ENCODE data around the gene CCNG2.
A peak's percentile ranks its signal among the peaks of the same experiment; 100 is the strongest.

Gene CCNG2

DNA sequence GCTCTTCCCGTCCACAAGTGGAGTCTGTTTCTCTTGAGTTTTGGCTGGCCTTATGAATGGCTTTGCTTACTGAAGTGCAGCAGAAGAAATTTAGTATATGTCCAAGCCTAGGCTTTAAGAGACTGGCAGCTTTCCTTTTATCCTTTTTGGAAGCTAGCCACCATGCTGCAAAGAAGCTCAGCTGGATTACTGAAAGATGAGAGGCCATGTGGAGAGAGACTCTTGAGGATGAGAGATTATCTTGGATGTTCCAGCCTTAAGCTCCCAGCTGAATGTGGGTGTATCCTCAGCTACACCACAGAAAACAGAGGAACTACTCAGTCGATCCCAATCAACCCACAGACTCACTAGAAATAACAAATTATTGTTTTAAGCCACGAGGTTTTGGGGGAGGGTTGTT, 12.5 kb downstream of the CCNG2 start:
- no peak overlapping the region for H4K8ac ChIP-seq (ENCODE audit: low read depth, low read length)
- H2AK5ac ChIP-seq (ENCODE audit: low read length), result no peak overlapping the region
- H3K27ac ChIP-seq (ENCODE audit: low read depth, low read length), result no peak overlapping the region
- no peak overlapping the region for H3K18ac ChIP-seq (ENCODE audit: low read length)
- H3K14ac ChIP-seq (ENCODE audit: low read length), result no peak overlapping the region
- peaks cover 0 to 2% of the 10 kb centered on the region in 2 experiments for H3K4me1 ChIP-seq (ENCODE audit: control insufficient read depth in 1 of 2, insufficient read depth in 2 of 2, low read length in 2 of 2)
- H3K4me2 ChIP-seq (ENCODE audit: low read length), result no peak overlapping the region
- H3K4ac ChIP-seq (ENCODE audit: low read depth, low read length), result no peak overlapping the region
- H2AFZ ChIP-seq (ENCODE audit: insufficient read depth, low read length, poor library complexity), result no peak overlapping the region
- H2BK120ac ChIP-seq (ENCODE audit: insufficient read depth, low read length, poor library complexity), result no peak overlapping the region
- H2BK12ac ChIP-seq (ENCODE audit: low read length), result no peak overlapping the region
- H3K79me1 ChIP-seq (ENCODE audit: low read length), result peaks cover 3% of the 10 kb centered on the region
- H4K91ac ChIP-seq (ENCODE audit: low read depth, low read length), result no peak overlapping the region
- no peaks in the 10 kb centered on the region for H3K9me3 ChIP-seq (ENCODE audit: insufficient read depth, low read depth, low read length)
- H3K4me3 ChIP-seq (ENCODE audit: low read depth, low read length), result no peak overlapping the region
- H3K9ac ChIP-seq (ENCODE audit: low read length), result no peak overlapping the region
- no peak overlapping the region for H4K12ac ChIP-seq (ENCODE audit: low read depth, low read length)
- DNase-seq, result no peak
- H3K79me2 ChIP-seq (ENCODE audit: control insufficient read depth, insufficient read depth, low read length, poor library complexity), result no peaks in the 10 kb centered on the region
- no peak overlapping the region for H3K23ac ChIP-seq (ENCODE audit: low read length)
- WGBS (ENCODE audit: extremely low coverage, insufficient coverage, insufficient read length), result no CpG with 5 or more reads among the region's 3 CpGs
- peaks cover 10 to 30% of the 10 kb centered on the region in 2 experiments for H3K36me3 ChIP-seq (ENCODE audit: control insufficient read depth in 1 of 2, insufficient read depth in 2 of 2, low read length in 2 of 2)
- no peak overlapping the region for H2BK5ac ChIP-seq (ENCODE audit: low read depth, low read length, poor library complexity)
- H3K27me3 ChIP-seq (ENCODE audit: insufficient read depth, low read length), result no peaks in the 10 kb centered on the region

DNA sequence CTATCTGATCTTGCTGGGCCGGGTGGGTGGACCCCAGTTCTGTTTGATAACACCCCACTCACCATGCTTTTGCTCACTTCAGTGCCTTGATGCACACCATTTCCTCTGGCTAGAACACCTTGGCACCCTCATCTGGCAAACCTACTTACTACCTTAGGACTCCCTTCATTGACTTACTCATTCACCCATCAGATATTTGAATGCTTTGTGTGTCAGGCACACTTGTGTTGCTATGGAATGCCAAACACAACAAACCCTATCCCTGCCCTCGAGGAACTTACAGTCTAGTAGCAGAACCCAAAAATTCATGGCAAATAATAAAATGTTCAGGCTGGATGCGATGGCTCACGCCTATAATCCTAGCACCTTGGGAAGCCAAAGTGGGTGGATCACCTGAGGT, 13.9 kb downstream of the CCNG2 start:
- H3K4me1 ChIP-seq (ENCODE audit: control insufficient read depth in 1 of 2, insufficient read depth in 2 of 2, low read length in 2 of 2), result peaks cover 2 to 5% of the 10 kb centered on the region in 2 experiments
- peaks cover 5 to 23% of the 10 kb centered on the region in 2 experiments for H3K36me3 ChIP-seq (ENCODE audit: control insufficient read depth in 1 of 2, insufficient read depth in 2 of 2, low read length in 2 of 2)
- H4K8ac ChIP-seq (ENCODE audit: low read depth, low read length), result peak overlapping the region; percentile 37
- DNase-seq, result no peak
- H2BK120ac ChIP-seq (ENCODE audit: insufficient read depth, low read length, poor library complexity), result no peak overlapping the region
- H2AK5ac ChIP-seq (ENCODE audit: low read length), result no peak overlapping the region
- no peak overlapping the region for H2BK12ac ChIP-seq (ENCODE audit: low read length)
- no peak overlapping the region for H3K4me2 ChIP-seq (ENCODE audit: low read length)
- no peak overlapping the region for H3K18ac ChIP-seq (ENCODE audit: low read length)
- H3K27me3 ChIP-seq (ENCODE audit: insufficient read depth, low read length), result no peaks in the 10 kb centered on the region
- H3K4ac ChIP-seq (ENCODE audit: low read depth, low read length), result no peak overlapping the region
- H4K12ac ChIP-seq (ENCODE audit: low read depth, low read length), result no peak overlapping the region
- H3K27ac ChIP-seq (ENCODE audit: low read depth, low read length), result peak overlapping the region; percentile 10
- peaks cover 3% of the 10 kb centered on the region for H3K79me1 ChIP-seq (ENCODE audit: low read length)
- H3K79me2 ChIP-seq (ENCODE audit: control insufficient read depth, insufficient read depth, low read length, poor library complexity), result no peaks in the 10 kb centered on the region
- H2BK5ac ChIP-seq (ENCODE audit: low read depth, low read length, poor library complexity), result no peak overlapping the region
- H3K9me3 ChIP-seq (ENCODE audit: insufficient read depth, low read depth, low read length), result no peaks in the 10 kb centered on the region
- no peak overlapping the region for H3K14ac ChIP-seq (ENCODE audit: low read length)
- no peak overlapping the region for H2AFZ ChIP-seq (ENCODE audit: insufficient read depth, low read length, poor library complexity)
- H4K91ac ChIP-seq (ENCODE audit: low read depth, low read length), result no peak overlapping the region
- H3K9ac ChIP-seq (ENCODE audit: low read length), result no peak overlapping the region
- no peak overlapping the region for H3K4me3 ChIP-seq (ENCODE audit: low read depth, low read length)
- no CpG with 5 or more reads among the region's 4 CpGs for WGBS (ENCODE audit: extremely low coverage, insufficient coverage, insufficient read length)
- peak overlapping the region; percentile 61 for H3K23ac ChIP-seq (ENCODE audit: low read length)

DNA sequence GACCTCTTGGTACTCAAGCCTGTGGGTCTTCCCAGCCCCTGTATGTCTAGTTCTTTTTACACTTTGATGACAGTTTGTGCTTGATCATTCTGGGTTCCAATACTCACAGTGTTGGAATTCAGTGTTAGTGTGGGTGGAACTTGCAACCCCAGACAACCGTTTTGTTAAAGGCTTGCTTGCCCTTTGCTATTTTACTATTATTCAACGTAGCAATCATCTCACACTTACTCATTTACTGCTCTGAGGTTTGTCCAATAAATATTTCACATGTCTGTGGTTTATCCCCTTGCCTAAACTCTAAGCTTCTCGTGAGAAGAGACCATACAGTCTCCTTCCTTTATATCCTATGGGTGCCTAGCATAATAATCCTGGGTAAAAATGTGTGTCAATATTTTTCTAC, 15.3 kb downstream of the CCNG2 start:
- H3K9me3 ChIP-seq (ENCODE audit: insufficient read depth, low read depth, low read length), result no peaks in the 10 kb centered on the region
- H3K14ac ChIP-seq (ENCODE audit: low read length), result no peak overlapping the region
- no peak overlapping the region for H4K8ac ChIP-seq (ENCODE audit: low read depth, low read length)
- no peaks in the 10 kb centered on the region for H3K27me3 ChIP-seq (ENCODE audit: insufficient read depth, low read length)
- no peak overlapping the region for H3K4me2 ChIP-seq (ENCODE audit: low read length)
- no peak overlapping the region for H3K23ac ChIP-seq (ENCODE audit: low read length)
- no peak overlapping the region for H2BK12ac ChIP-seq (ENCODE audit: low read length)
- no peak overlapping the region for H4K12ac ChIP-seq (ENCODE audit: low read depth, low read length)
- peaks cover 3% of the 10 kb centered on the region for H3K79me1 ChIP-seq (ENCODE audit: low read length)
- no peak overlapping the region for H2BK5ac ChIP-seq (ENCODE audit: low read depth, low read length, poor library complexity)
- H3K4me1 ChIP-seq (ENCODE audit: control insufficient read depth in 1 of 2, insufficient read depth in 2 of 2, low read length in 2 of 2), result peaks cover 4 to 10% of the 10 kb centered on the region in 2 experiments
- H3K27ac ChIP-seq (ENCODE audit: low read depth, low read length), result no peak overlapping the region
- H3K36me3 ChIP-seq (ENCODE audit: control insufficient read depth in 1 of 2, insufficient read depth in 2 of 2, low read length in 2 of 2), result peaks cover 5 to 21% of the 10 kb centered on the region in 2 experiments
- DNase-seq, result no peak
- no peak overlapping the region for H3K4ac ChIP-seq (ENCODE audit: low read depth, low read length)
- H4K91ac ChIP-seq (ENCODE audit: low read depth, low read length), result no peak overlapping the region
- H3K9ac ChIP-seq (ENCODE audit: low read length), result no peak overlapping the region
- H3K18ac ChIP-seq (ENCODE audit: low read length), result no peak overlapping the region
- WGBS (ENCODE audit: extremely low coverage, insufficient coverage, insufficient read length), result no CpG with 5 or more reads among the region's 3 CpGs
- no peak overlapping the region for H2AK5ac ChIP-seq (ENCODE audit: low read length)
- no peak overlapping the region for H2AFZ ChIP-seq (ENCODE audit: insufficient read depth, low read length, poor library complexity)
- no peak overlapping the region for H3K4me3 ChIP-seq (ENCODE audit: low read depth, low read length)
- no peaks in the 10 kb centered on the region for H3K79me2 ChIP-seq (ENCODE audit: control insufficient read depth, insufficient read depth, low read length, poor library complexity)
- H2BK120ac ChIP-seq (ENCODE audit: insufficient read depth, low read length, poor library complexity), result no peak overlapping the region

DNA sequence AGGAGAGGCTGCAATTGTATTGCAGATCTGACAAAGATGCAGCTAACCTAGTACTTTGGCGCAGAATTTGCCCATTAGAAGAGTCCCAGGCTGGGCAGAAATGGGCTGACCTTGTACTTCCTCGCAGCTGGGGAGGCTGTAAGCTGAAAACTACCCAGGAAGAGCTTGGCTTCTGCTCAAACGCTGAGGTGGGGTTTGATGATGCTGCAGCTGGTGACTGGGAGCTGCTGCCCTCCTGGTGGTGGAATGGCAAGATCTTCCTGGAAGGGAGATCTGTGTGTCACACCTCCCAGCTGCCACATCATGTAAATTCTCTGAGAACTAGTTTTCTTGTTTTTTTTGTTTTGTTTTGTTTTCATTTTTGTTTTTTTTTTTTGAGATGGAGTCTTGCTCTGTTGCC, 17.4 kb downstream of the CCNG2 start:
- Histone ChIP-seq H3K27ac (ENCODE audit: low read depth, low read length) (no peak overlapping the region), H3K14ac (ENCODE audit: low read length) (no peak overlapping the region), H2AFZ (ENCODE audit: insufficient read depth, low read length, poor library complexity) (no peak overlapping the region), H2BK120ac (ENCODE audit: insufficient read depth, low read length, poor library complexity) (no peak overlapping the region), H3K4me1 (ENCODE audit: control insufficient read depth in 1 of 2, insufficient read depth in 2 of 2, low read length in 2 of 2) (peaks cover 4 to 12% of the 10 kb centered on the region in 2 experiments), H3K9ac (ENCODE audit: low read length) (no peak overlapping the region), H4K91ac (ENCODE audit: low read depth, low read length) (no peak overlapping the region), H3K9me3 (ENCODE audit: insufficient read depth, low read depth, low read length) (no peaks in the 10 kb centered on the region), H3K4me2 (ENCODE audit: low read length) (no peak overlapping the region), H3K79me2 (ENCODE audit: control insufficient read depth, insufficient read depth, low read length, poor library complexity) (no peaks in the 10 kb centered on the region), H4K12ac (ENCODE audit: low read depth, low read length) (no peak overlapping the region), H3K23ac (ENCODE audit: low read length) (no peak overlapping the region), H2AK5ac (ENCODE audit: low read length) (no peak overlapping the region), H2BK12ac (ENCODE audit: low read length) (no peak overlapping the region), H3K4me3 (ENCODE audit: low read depth, low read length) (no peak overlapping the region), H3K18ac (ENCODE audit: low read length) (no peak overlapping the region), H3K36me3 (ENCODE audit: control insufficient read depth in 1 of 2, insufficient read depth in 2 of 2, low read length in 2 of 2) (peaks cover 2 to 7% of the 10 kb centered on the region in 2 experiments), H2BK5ac (ENCODE audit: low read depth, low read length, poor library complexity) (no peak overlapping the region), H3K4ac (ENCODE audit: low read depth, low read length) (no peak overlapping the region), H3K79me1 (ENCODE audit: low read length) (peaks cover 3% of the 10 kb centered on the region), H3K27me3 (ENCODE audit: insufficient read depth, low read length) (no peaks in the 10 kb centered on the region), H4K8ac (ENCODE audit: low read depth, low read length) (no peak overlapping the region)
- WGBS (ENCODE audit: extremely low coverage, insufficient coverage, insufficient read length), result no CpG with 5 or more reads among the region's 3 CpGs
- DNase-seq, result peak; percentile 15 to 38
